ENCODE measurements around the gene SCD. TPM values are rescaled to one million over a fixed set of nuclear protein-coding genes. Genes with fewer than 3 reads are reported as not detected.

SCD gene
- total and polyA plus RNA-seq, 9 of the 15 experiments (the other 6 are each of a cell fraction or from before 2014, with no cell fraction given) = 114 to 486 (median 188) TPM

DNA sequence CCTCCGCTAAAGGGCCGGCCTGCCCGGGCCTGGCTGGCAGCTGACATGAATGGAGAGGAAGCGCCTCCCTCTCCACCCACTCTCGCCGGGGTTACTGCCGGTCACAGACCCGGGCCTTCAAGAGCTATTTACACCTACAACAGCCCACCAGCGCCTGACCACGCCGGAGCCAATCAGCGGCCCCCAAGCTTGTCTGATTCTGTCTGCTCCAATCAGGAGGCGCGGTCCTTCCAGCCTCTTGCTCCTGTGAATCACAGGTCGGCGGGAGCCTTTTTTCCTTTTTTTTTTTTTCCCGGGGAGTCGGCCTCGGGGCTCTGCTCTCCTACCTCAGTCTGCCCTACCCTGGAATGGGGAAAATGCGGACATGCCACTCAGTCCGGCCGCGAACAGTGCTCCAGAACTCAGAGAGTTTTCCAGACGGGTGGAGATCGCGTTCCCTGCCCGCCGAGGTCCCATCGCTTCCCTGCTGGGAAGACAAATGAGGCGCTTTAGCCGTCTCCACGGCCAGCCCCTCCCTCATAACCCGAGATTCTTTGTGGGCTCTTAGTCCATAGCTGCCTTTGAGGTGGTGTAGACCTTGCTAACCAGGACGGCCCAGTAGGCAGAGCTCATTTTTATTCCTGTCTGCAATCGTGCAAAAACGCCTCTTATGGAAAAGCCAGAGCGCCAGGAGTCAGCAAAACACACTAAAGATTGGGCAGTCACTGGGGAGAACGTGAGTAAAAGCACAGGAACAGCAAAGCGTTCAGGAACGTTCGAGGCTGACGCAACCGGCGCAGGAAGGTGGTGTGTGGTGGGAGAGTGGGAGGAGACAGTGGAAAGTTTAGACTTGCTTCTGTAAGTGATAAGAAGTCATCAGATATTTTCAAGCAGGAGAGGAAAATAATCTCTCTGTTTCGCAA is 26.5 kb downstream of the SCD start (continued):
- TF ChIP-seq, protein P1, sequence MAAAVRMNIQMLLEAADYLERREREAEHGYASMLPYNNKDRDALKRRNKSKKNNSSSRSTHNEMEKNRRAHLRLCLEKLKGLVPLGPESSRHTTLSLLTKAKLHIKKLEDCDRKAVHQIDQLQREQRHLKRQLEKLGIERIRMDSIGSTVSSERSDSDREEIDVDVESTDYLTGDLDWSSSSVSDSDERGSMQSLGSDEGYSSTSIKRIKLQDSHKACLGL (CRISPR knock-in tag; IDR thresholded peaks at IDR 0.05; ENCODE audit: borderline replicate concordance, poor library complexity, severe bottlenecking) = no peak
- TF ChIP-seq HSF4 (CRISPR knock-in tag; IDR thresholded peaks at IDR 0.05; ENCODE audit: borderline replicate concordance) (no peak), NCOA2 (IDR thresholded peaks at IDR 0.05; ENCODE audit: partially characterized antibody in 2 of 2) (no peak), ZNF253 (CRISPR knock-in tag; conservative IDR thresholded peaks at IDR 0.05) (no peak), NR1H2 (CRISPR knock-in tag; IDR thresholded peaks at IDR 0.05) (peak; percentile 100), EGR1 (conservative IDR thresholded peaks at IDR 0.05) (peak; percentile 96), PRMT5 (CRISPR knock-in tag; IDR thresholded peaks at IDR 0.05) (no peak), ZFP36 (IDR thresholded peaks at IDR 0.05; ENCODE audit: low read depth, low read length, partially characterized antibody) (no peak), POU5F1 (IDR thresholded peaks at IDR 0.05; ENCODE audit: borderline replicate concordance, low read depth, low read length, partially characterized antibody) (no peak), CBFA2T3 (IDR thresholded peaks at IDR 0.05) (peak; percentile 83), CHD1 (IDR thresholded peaks at IDR 0.05; ENCODE audit: low read length) (peak; percentile 32), EP400 (IDR thresholded peaks at IDR 0.05) (peak; percentile 90)
- TF ChIP-seq, protein P2, sequence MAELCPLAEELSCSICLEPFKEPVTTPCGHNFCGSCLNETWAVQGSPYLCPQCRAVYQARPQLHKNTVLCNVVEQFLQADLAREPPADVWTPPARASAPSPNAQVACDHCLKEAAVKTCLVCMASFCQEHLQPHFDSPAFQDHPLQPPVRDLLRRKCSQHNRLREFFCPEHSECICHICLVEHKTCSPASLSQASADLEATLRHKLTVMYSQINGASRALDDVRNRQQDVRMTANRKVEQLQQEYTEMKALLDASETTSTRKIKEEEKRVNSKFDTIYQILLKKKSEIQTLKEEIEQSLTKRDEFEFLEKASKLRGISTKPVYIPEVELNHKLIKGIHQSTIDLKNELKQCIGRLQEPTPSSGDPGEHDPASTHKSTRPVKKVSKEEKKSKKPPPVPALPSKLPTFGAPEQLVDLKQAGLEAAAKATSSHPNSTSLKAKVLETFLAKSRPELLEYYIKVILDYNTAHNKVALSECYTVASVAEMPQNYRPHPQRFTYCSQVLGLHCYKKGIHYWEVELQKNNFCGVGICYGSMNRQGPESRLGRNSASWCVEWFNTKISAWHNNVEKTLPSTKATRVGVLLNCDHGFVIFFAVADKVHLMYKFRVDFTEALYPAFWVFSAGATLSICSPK (IDR thresholded peaks at IDR 0.05; ENCODE audit: borderline replicate concordance) = no peak
- TF ChIP-seq, protein P3, sequence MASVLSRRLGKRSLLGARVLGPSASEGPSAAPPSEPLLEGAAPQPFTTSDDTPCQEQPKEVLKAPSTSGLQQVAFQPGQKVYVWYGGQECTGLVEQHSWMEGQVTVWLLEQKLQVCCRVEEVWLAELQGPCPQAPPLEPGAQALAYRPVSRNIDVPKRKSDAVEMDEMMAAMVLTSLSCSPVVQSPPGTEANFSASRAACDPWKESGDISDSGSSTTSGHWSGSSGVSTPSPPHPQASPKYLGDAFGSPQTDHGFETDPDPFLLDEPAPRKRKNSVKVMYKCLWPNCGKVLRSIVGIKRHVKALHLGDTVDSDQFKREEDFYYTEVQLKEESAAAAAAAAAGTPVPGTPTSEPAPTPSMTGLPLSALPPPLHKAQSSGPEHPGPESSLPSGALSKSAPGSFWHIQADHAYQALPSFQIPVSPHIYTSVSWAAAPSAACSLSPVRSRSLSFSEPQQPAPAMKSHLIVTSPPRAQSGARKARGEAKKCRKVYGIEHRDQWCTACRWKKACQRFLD (CRISPR knock-in tag; IDR thresholded peaks at IDR 0.05) = no peak
- TF ChIP-seq, protein P4, sequence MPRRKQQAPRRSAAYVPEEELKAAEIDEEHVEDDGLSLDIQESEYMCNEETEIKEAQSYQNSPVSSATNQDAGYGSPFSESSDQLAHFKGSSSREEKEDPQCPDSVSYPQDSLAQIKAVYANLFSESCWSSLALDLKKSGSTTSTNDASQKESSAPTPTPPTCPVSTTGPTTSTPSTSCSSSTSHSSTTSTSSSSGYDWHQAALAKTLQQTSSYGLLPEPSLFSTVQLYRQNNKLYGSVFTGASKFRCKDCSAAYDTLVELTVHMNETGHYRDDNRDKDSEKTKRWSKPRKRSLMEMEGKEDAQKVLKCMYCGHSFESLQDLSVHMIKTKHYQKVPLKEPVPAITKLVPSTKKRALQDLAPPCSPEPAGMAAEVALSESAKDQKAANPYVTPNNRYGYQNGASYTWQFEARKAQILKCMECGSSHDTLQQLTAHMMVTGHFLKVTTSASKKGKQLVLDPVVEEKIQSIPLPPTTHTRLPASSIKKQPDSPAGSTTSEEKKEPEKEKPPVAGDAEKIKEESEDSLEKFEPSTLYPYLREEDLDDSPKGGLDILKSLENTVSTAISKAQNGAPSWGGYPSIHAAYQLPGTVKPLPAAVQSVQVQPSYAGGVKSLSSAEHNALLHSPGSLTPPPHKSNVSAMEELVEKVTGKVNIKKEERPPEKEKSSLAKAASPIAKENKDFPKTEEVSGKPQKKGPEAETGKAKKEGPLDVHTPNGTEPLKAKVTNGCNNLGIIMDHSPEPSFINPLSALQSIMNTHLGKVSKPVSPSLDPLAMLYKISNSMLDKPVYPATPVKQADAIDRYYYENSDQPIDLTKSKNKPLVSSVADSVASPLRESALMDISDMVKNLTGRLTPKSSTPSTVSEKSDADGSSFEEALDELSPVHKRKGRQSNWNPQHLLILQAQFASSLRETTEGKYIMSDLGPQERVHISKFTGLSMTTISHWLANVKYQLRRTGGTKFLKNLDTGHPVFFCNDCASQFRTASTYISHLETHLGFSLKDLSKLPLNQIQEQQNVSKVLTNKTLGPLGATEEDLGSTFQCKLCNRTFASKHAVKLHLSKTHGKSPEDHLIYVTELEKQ (CRISPR knock-in tag; IDR thresholded peaks at IDR 0.05) = no peak
- TF ChIP-seq, protein P5, sequence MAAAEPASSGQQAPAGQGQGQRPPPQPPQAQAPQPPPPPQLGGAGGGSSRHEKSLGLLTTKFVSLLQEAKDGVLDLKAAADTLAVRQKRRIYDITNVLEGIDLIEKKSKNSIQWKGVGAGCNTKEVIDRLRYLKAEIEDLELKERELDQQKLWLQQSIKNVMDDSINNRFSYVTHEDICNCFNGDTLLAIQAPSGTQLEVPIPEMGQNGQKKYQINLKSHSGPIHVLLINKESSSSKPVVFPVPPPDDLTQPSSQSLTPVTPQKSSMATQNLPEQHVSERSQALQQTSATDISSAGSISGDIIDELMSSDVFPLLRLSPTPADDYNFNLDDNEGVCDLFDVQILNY (CRISPR knock-in tag; IDR thresholded peaks at IDR 0.05) = 0 out of 2 replicates have a peak, but pooled peaks have one; percentile 51
